EL (cell line): ENCODE measurements around the gene RTBDN.
A peak's percentile ranks its signal among the peaks of the same experiment; 100 is the strongest.

Experiments used
- DNase-seq: peaks from one replicate; pipeline ENCODE4 v3.0.0-alpha.2; 2016

The RTBDN gene

GRCh38 chr19:12778017-12778904 is 56.1 kb downstream of the RTBDN start:
- peak; percentile 79 for DNase-seq

GRCh38 chr19:12777217-12778016 is 57.0 kb downstream of the RTBDN start:
- DNase-seq, result peak; percentile 76
